K562 (cell line): ENCODE measurements around the gene JPT2. TPM values are rescaled to one million over a fixed set of nuclear protein-coding genes. Genes with fewer than 3 reads are reported as not detected.

Experiments used
- ATAC-seq: fragments of 200-7000 bp; cut with Tn5 transposase; 3 replicates; pipeline ENCODE4 v1.9.1; 2020; ENCODE audit warnings: moderate library complexity
- BruUV-seq: library from RNA; stranded (reverse); fragments of 400-500 nt; replicated peaks from 2 replicates; lab custom pipeline; 2021; lab: Mats Ljungman, UMichigan
- CTCF ChIA-PET: fragments of 300-600 bp; formaldehyde crosslinking; extraction: SDS; loops from one replicate; lab custom pipeline; 2021; ENCODE audit warnings: low intra/inter-chr PET ratio; lab: Yijun Ruan, JAX
- POLR2A ChIA-PET: fragments of 300-600, 350-650 bp; sonication (Branson Sonifier 250); formaldehyde crosslinking; extraction: SDS; loops from one replicate; lab custom pipeline; 2021; ENCODE audit warnings: antibody characterized with exemption, inconsistent platforms; lab: Yijun Ruan, JAX
- DNase-seq, 4 experiments: peaks; one replicate each; pipeline versions ENCODE4 v3.0.0 to v3.0.0-alpha.2; 2011 to 2018; ENCODE audit warnings: low spot score in 3 of 4, mixed read lengths in 3 of 4; ENCODE audit errors: extremely low read depth in 1 of 4
- FAIRE-seq: peaks from 2 replicates; lab custom pipeline; 2011; peaks lifted over from hg19 to GRCh38; lab: Jason Lieb, UNC
- H2AFZ ChIP-seq: 2 replicates; pipeline ENCODE4 v1.6.0; 2011; ENCODE audit warnings: low read depth, low read length, control low read depth, inconsistent platforms
- H3K27ac ChIP-seq: fragments of 200-600 bp; 3 replicates; pipeline ENCODE4 v1.8.0; 2011; ENCODE audit warnings: low read depth, mild to moderate bottlenecking, control low read depth, inconsistent platforms, low read length, moderate library complexity, mixed read lengths; ENCODE audit errors: extremely low read depth
- H3K27me3 ChIP-seq, 2 experiments: fragments of 300-600 bp in 1 of 2; 2 replicates in 1 of 2; 3 replicates in 1 of 2; pipeline versions ENCODE4 v1.6.0 to v1.8.0; 2011; ENCODE audit warnings: inconsistent platforms in 2 of 2, low read length in 2 of 2, mild to moderate bottlenecking in 1 of 2, mixed read lengths in 1 of 2, moderate library complexity in 1 of 2; ENCODE audit not compliant: control insufficient read depth in 2 of 2, insufficient read depth in 2 of 2
- H3K36me3 ChIP-seq: fragments of 300-600 bp; 3 replicates; pipeline ENCODE4 v1.8.0; 2011; ENCODE audit warnings: mild to moderate bottlenecking, low read length, inconsistent platforms; ENCODE audit not compliant: control insufficient read depth, insufficient read depth
- H3K4me1 ChIP-seq, 2 experiments: fragments of 200-600 bp in 1 of 2; replicated peaks in 1 of 2; 2 replicates in 1 of 2; 3 replicates in 1 of 2; pipeline versions ENCODE4 v1.5.1 to v1.8.0; 2011; ENCODE audit warnings: inconsistent platforms in 2 of 2, low read length in 2 of 2, mild to moderate bottlenecking in 1 of 2, mixed read lengths in 1 of 2, moderate library complexity in 1 of 2; ENCODE audit not compliant: control insufficient read depth in 2 of 2, insufficient read depth in 2 of 2
- H3K4me2 ChIP-seq: 2 replicates; pipeline ENCODE4 v1.6.1; 2011; ENCODE audit warnings: low read length, control low read depth, inconsistent platforms, mixed read lengths; ENCODE audit not compliant: insufficient read depth
- H3K4me3 ChIP-seq: fragments of 200-600 bp; sonication (generic), shearing (Covaris generic); 2 replicates; pipeline ENCODE4 v1.5.1; 2016; ENCODE audit warnings: control low read depth, inconsistent platforms
- H3K79me2 ChIP-seq: fragments of 200-600 bp; 3 replicates; pipeline ENCODE4 v1.8.0; 2011; ENCODE audit warnings: low read length, inconsistent platforms; ENCODE audit not compliant: control insufficient read depth, insufficient read depth
- H3K9ac ChIP-seq, 2 experiments: 2 replicates each; pipeline versions ENCODE4 v1.6.0 to v1.6.1; 2011; ENCODE audit warnings: low read depth in 2 of 2, low read length in 2 of 2, control low read depth in 1 of 2, inconsistent platforms in 1 of 2, mild to moderate bottlenecking in 1 of 2, mixed read lengths in 1 of 2; ENCODE audit not compliant: insufficient read depth in 1 of 2
- H3K9me1 ChIP-seq: one replicate; pipeline ENCODE4 v1.6.0; 2011; ENCODE audit warnings: inconsistent platforms, mild to moderate bottlenecking, low read length, moderate library complexity; ENCODE audit not compliant: control insufficient read depth, insufficient read depth
- H3K9me3 ChIP-seq: replicated peaks from 2 replicates; pipeline ENCODE4 v1.5.1; 2011; ENCODE audit warnings: low read depth, low read length, inconsistent platforms; ENCODE audit not compliant: control insufficient read depth, insufficient read depth
- H4K20me1 ChIP-seq: replicated peaks from 2 replicates; pipeline ENCODE4 v1.6.1; 2011; ENCODE audit warnings: low read length, inconsistent platforms, mixed read lengths; ENCODE audit not compliant: control insufficient read depth, insufficient read depth
- EHMT2 ChIP-seq: fragments of 450-650 bp; IDR thresholded peaks from 2 replicates; pipeline ENCODE4 v1.6.1; 2018; ENCODE audit warnings: antibody characterized with exemption
- GATAD2A ChIP-seq: fragments of 450-650 bp; IDR thresholded peaks from 2 replicates; pipeline ENCODE4 v1.6.1; 2017
- GATAD2B ChIP-seq: fragments of 450-650 bp; IDR thresholded peaks from 2 replicates; pipeline ENCODE4 v1.6.1; 2017; ENCODE audit warnings: mild to moderate bottlenecking, borderline replicate concordance
- HNRNPL ChIP-seq: fragments of 200-400 bp; formaldehyde crosslinking; IDR thresholded peaks from 2 replicates; pipeline ENCODE4 v1.6.1; 2017; ENCODE audit warnings: low read depth, mild to moderate bottlenecking, low read length
- HSF4 ChIP-seq: fragments of 250-450 bp; sonication (Bioruptor Pico); IDR thresholded peaks from 2 replicates; pipeline ENCODE4 v2.1.2; 2022; ENCODE audit warnings: mild to moderate bottlenecking, moderate library complexity, borderline replicate concordance
- KLF10 ChIP-seq: fragments of 250-450 bp; sonication (Bioruptor Pico); IDR thresholded peaks from 2 replicates; pipeline ENCODE4 v1.6.1; 2021; ENCODE audit warnings: matching md5 sums
- NR2F6 ChIP-seq: fragments of 450-650 bp; formaldehyde crosslinking; IDR thresholded peaks from 2 replicates; pipeline ENCODE4 v1.4.0; 2020; ENCODE audit warnings: mild to moderate bottlenecking
- POLR3A ChIP-seq: IDR thresholded peaks from 2 replicates; pipeline ENCODE4 v1.6.1; 2011; ENCODE audit warnings: borderline replicate concordance, mild to moderate bottlenecking, moderate library complexity; ENCODE audit not compliant: insufficient read length, insufficient read depth; ENCODE audit errors: extremely low read depth
- RBFOX2 ChIP-seq: fragments of 200-400 bp; formaldehyde crosslinking; IDR thresholded peaks from 2 replicates; pipeline ENCODE4 v1.6.1; 2017; ENCODE audit warnings: low read depth, mild to moderate bottlenecking, low read length, moderate library complexity
- TAF9B ChIP-seq: fragments of 450-650 bp; IDR thresholded peaks from 2 replicates; pipeline ENCODE4 v1.6.1; 2018; ENCODE audit warnings: mild to moderate bottlenecking; ENCODE audit not compliant: partially characterized antibody
- TBP ChIP-seq: optimal IDR thresholded peaks from 2 replicates; pipeline ENCODE3; 2011; ENCODE audit warnings: low read depth, low read length, improper control_type of control experiment
- ZKSCAN3 ChIP-seq: fragments of 250-450 bp; sonication (Bioruptor Pico); IDR thresholded peaks from 2 replicates; pipeline ENCODE4 v1.4.0; 2020
- ZNF184 ChIP-seq: sonication (generic); formaldehyde crosslinking; IDR thresholded peaks from 2 replicates; pipeline ENCODE4 v1.5.0; 2020; ENCODE audit warnings: missing genetic modification reagents
- ZNF217 ChIP-seq: sonication (generic); formaldehyde crosslinking; IDR thresholded peaks from 2 replicates; pipeline ENCODE4 v1.8.0; 2022; ENCODE audit warnings: mild to moderate bottlenecking, missing genetic modification reagents
- ZNF445 ChIP-seq: fragments of 250-450 bp; sonication (Bioruptor Pico); IDR thresholded peaks from 2 replicates; pipeline ENCODE4 v1.4.0; 2020; ENCODE audit warnings: low read depth, mild to moderate bottlenecking, moderate library complexity
- ZNF695 ChIP-seq: fragments of 450-650 bp; formaldehyde crosslinking; IDR thresholded peaks from 2 replicates; pipeline ENCODE4 v1.4.0; 2020; ENCODE audit warnings: mild to moderate bottlenecking, moderate library complexity
- ZNF696 ChIP-seq: fragments of 250-450 bp; sonication (Bioruptor Pico); conservative IDR thresholded peaks from 2 replicates; pipeline ENCODE4 v1.4.0; 2020; ENCODE audit warnings: mild to moderate bottlenecking, moderate library complexity
- WGBS: fragments of 100-300 bp; shearing (Covaris generic); methylation state at CpG from one replicate; pipeline ENCODE4 v1.1.6; 2016; ENCODE audit warnings: low coverage, mixed read lengths; ENCODE audit not compliant: insufficient coverage; ENCODE audit errors: missing lambda C conversion rate; 5-methylcytosine and 5-hydroxymethylcytosine counted together
- in situ Hi-C: fragments of 300-500 bp; cut with MboI; formaldehyde crosslinking; loops from 4 replicates; pipeline ENCODE4 v1.15.0; 2018; ENCODE audit warnings: inconsistent platforms, mixed read lengths
- intact Hi-C: fragments of 100-400 bp; cut with micrococcal nuclease; formaldehyde crosslinking; loops from 2 replicates; pipeline ENCODE4 v1.14.2; 2022
- polyA plus RNA-seq, 8 experiments: library from polyadenylated mRNA; depleted of rRNA in 4 of 8; stranded (reverse) in 5 of 8; unstranded in 3 of 8; fragments of >200 nt; fragmentation: Nextera tagmentation in 2 of 8; fragmentation: Illumina TruSeq in 1 of 8; extraction: Ambion mirVana in 2 of 8; extraction: Trizol in 1 of 8; gene quantifications; 2 replicates each; pipeline versions ENCODE4 v1.2.1 to v1.2.3, GENCODE V29; 2011 to 2014; ENCODE audit warnings: inconsistent platforms in 1 of 8, missing spikeins in 1 of 8
- total RNA-seq, 7 experiments: library from RNA; depleted of rRNA in 6 of 7; stranded (reverse); fragments of >200 nt in 6 of 7; fragmentation: Illumina TruSeq in 2 of 7; extraction: Trizol in 2 of 7; gene quantifications; 2 replicates each; pipeline versions ENCODE4 v1.2.1 to v1.2.3, GENCODE V29; 2011 to 2021; ENCODE audit warnings: low replicate concordance in 1 of 7
- TF ChIP-seq, protein P1 (sequence below): sonication (generic); formaldehyde crosslinking; IDR thresholded peaks from 2 replicates; pipeline ENCODE4 v1.8.1; 2023; ENCODE audit warnings: mild to moderate bottlenecking, missing genetic modification reagents
- TF ChIP-seq, protein P2 (sequence below): fragments of 450-650 bp; IDR thresholded peaks from 2 replicates; pipeline ENCODE4 v1.6.1; 2014; ENCODE audit warnings: low read depth, mild to moderate bottlenecking, moderate library complexity, borderline replicate concordance

Gene JPT2
- total and polyA plus RNA-seq, 9 of the 15 experiments (the other 6 are each of a cell fraction or from before 2014, with no cell fraction given) = 25.5 to 133 (median 106) TPM

- intact Hi-C loops (no loop called here), in situ Hi-C loops (no loop called here)
- no TSS peak for BruUV-seq
- Histone ChIP-seq H3K9me1 (no peaks in the 10 kb centered on the region), H3K4me3 (no peak overlapping the region), H3K27me3 (no peaks in the 10 kb centered on the region), H3K79me2 (no peaks in the 10 kb centered on the region), H3K9me3 (no peaks in the 10 kb centered on the region), H3K4me2 (no peak overlapping the region), H3K27ac (no peak overlapping the region), H3K9ac (peak overlapping the region in 1 of 2 experiments; percentile 2; a peak in 1 of 4 replicates), H3K4me1 (peaks cover 0 to 9% of the 10 kb centered on the region in 2 experiments; a peak in 3 of 5 replicates), H3K36me3 (peaks cover 91% of the 10 kb centered on the region; the same call in 2 of the 3 replicates), H4K20me1 (0 out of 2 replicates have a peak, but pooled peaks cover under 1% of the 10 kb centered on the region), H2AFZ (no peak overlapping the region)
- TF ChIP-seq TAF9B (no peak), TBP (no peak), ZNF695 (CRISPR knock-in tag) (no peak), GATAD2A (no peak), POLR3A (no peak), ZKSCAN3 (CRISPR knock-in tag) (no peak), HNRNPL (no peak), NR2F6 (CRISPR knock-in tag) (no peak), EHMT2 (no peak), ZNF217 (CRISPR knock-in tag) (no peak), ZNF696 (CRISPR knock-in tag) (no peak), HSF4 (no peak), KLF10 (no peak), RBFOX2 (no peak), ZNF184 (CRISPR knock-in tag) (no peak), ZNF445 (no peak), GATAD2B (no peak)
- TF ChIP-seq, protein P1, sequence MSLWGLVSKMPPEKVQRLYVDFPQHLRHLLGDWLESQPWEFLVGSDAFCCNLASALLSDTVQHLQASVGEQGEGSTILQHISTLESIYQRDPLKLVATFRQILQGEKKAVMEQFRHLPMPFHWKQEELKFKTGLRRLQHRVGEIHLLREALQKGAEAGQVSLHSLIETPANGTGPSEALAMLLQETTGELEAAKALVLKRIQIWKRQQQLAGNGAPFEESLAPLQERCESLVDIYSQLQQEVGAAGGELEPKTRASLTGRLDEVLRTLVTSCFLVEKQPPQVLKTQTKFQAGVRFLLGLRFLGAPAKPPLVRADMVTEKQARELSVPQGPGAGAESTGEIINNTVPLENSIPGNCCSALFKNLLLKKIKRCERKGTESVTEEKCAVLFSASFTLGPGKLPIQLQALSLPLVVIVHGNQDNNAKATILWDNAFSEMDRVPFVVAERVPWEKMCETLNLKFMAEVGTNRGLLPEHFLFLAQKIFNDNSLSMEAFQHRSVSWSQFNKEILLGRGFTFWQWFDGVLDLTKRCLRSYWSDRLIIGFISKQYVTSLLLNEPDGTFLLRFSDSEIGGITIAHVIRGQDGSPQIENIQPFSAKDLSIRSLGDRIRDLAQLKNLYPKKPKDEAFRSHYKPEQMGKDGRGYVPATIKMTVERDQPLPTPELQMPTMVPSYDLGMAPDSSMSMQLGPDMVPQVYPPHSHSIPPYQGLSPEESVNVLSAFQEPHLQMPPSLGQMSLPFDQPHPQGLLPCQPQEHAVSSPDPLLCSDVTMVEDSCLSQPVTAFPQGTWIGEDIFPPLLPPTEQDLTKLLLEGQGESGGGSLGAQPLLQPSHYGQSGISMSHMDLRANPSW (CRISPR knock-in tag) = no peak
- TF ChIP-seq, protein P2, sequence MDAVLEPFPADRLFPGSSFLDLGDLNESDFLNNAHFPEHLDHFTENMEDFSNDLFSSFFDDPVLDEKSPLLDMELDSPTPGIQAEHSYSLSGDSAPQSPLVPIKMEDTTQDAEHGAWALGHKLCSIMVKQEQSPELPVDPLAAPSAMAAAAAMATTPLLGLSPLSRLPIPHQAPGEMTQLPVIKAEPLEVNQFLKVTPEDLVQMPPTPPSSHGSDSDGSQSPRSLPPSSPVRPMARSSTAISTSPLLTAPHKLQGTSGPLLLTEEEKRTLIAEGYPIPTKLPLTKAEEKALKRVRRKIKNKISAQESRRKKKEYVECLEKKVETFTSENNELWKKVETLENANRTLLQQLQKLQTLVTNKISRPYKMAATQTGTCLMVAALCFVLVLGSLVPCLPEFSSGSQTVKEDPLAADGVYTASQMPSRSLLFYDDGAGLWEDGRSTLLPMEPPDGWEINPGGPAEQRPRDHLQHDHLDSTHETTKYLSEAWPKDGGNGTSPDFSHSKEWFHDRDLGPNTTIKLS = no peak
- CTCF ChIA-PET = no interaction called here
- WGBS = 89% methylated on average over 10 of the region's 20 CpGs
- POLR2A ChIA-PET = interaction anchor here (0.6 kb wide), 1 partner anchor 115 kb away, joined by 3 read pairs; no protein-coding TSS in a partner anchor
- FAIRE-seq (no peak), DNase-seq (no peak), ATAC-seq (no peak)
Measured at GRCh38 chr16:1662543-1662942, 15.5 kb upstream of the JPT2 start.
